NB4 (cell line): ENCODE data around the gene PKNOX2.

Experiments used
- MYC ChIP-seq: IDR thresholded peaks from 2 replicates; pipeline ENCODE4 v1.6.1; 2011; ENCODE audit warnings: low read depth, low read length
- POLR2A ChIP-seq: IDR thresholded peaks from 2 replicates; pipeline ENCODE4 v1.6.1; 2011; ENCODE audit warnings: mild to moderate bottlenecking; ENCODE audit not compliant: insufficient read length; ENCODE audit errors: extremely low read depth
- TF ChIP-seq, protein P1 (sequence below): IDR thresholded peaks from one replicate; pipeline ENCODE4 v1.5.1; 2012; ENCODE audit warnings: low read depth, low read length

DNA sequence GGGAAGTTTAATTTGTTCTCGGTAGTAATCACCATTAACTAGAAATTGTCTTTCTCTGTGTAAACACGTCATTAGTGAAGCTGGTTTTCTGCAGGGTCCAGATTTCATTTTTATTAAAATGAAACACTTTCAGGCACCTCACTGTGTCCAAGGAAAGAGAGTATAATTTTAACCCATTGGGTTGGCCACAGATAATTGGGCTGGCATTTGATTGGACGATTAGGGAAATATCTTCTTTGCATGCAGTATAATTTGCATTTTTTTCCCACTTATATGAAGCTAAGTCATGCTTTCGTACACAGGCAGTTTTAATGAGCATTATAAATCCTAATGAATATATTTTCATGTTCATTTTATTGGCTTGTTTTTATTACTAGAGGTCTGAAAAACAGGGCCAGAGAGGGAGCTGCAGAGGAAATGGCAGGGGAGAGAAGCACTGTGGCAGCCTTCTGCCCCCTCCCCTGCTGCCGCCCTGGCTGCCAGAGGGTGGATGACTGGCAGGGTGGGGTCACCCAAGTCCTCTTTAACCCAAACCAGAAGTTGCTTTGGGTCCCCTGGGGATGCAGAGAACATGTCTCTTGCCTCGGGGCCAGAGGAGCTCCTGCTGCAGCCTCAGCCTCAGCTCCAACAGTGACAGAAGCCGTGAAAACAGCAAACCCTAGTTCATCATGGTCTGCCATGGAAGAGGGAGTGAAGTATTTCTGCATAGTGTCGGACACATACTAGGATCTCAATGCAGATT lies 93.9 kb downstream of the PKNOX2 start:
- TF ChIP-seq, protein P1, sequence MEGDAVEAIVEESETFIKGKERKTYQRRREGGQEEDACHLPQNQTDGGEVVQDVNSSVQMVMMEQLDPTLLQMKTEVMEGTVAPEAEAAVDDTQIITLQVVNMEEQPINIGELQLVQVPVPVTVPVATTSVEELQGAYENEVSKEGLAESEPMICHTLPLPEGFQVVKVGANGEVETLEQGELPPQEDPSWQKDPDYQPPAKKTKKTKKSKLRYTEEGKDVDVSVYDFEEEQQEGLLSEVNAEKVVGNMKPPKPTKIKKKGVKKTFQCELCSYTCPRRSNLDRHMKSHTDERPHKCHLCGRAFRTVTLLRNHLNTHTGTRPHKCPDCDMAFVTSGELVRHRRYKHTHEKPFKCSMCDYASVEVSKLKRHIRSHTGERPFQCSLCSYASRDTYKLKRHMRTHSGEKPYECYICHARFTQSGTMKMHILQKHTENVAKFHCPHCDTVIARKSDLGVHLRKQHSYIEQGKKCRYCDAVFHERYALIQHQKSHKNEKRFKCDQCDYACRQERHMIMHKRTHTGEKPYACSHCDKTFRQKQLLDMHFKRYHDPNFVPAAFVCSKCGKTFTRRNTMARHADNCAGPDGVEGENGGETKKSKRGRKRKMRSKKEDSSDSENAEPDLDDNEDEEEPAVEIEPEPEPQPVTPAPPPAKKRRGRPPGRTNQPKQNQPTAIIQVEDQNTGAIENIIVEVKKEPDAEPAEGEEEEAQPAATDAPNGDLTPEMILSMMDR = no peak
- TF ChIP-seq POLR2A (no peak), MYC (no peak)
